Kidney (tissue), 14 donors: Measurements from ENCODE around the gene CALHM6. TPM values are rescaled to one million over a fixed set of nuclear protein-coding genes. Genes with fewer than 3 reads are reported as not detected.

Experiments used
- DNase-seq, 5 donors: peaks; one replicate each; pipeline ENCODE4 v3.0.0-alpha.2; 2013 to 2020
- FAIRE-seq: peaks from 2 replicates; lab custom pipeline; 2012; peaks lifted over from hg19 to GRCh38; lab: Jason Lieb, UNC
- H3K27ac ChIP-seq, 2 donors: one replicate each; pipeline ENCODE4 v1.7.0; 2013; ENCODE audit warnings: low read depth in 2 of 2, low read length in 2 of 2, inconsistent platforms in 1 of 2
- H3K27me3 ChIP-seq: one replicate; pipeline ENCODE4 v1.7.1; 2013; ENCODE audit warnings: low read length, inconsistent platforms; ENCODE audit not compliant: control insufficient read depth, insufficient read depth
- H3K36me3 ChIP-seq, 3 donors: one replicate each; pipeline versions ENCODE4 v1.7.0 to v1.7.1; 2013; ENCODE audit warnings: low read length in 3 of 3, control low read depth in 1 of 3, inconsistent platforms in 1 of 3; ENCODE audit not compliant: insufficient read depth in 3 of 3, control insufficient read depth in 2 of 3
- H3K4me1 ChIP-seq, 3 donors: one replicate each; pipeline versions ENCODE4 v1.7.0 to v1.7.1; 2013; ENCODE audit warnings: low read length in 3 of 3, inconsistent platforms in 1 of 3, low read depth in 1 of 3; ENCODE audit not compliant: control insufficient read depth in 2 of 3, insufficient read depth in 2 of 3
- H3K4me3 ChIP-seq, 3 donors: one replicate each; pipeline versions ENCODE4 v1.7.0 to v1.8.1; 2013; ENCODE audit warnings: low read length in 3 of 3, control low read depth in 1 of 3, inconsistent platforms in 1 of 3
- H3K9ac ChIP-seq, 3 donors: one replicate each; pipeline versions ENCODE4 v1.7.0 to v1.7.1; 2013; ENCODE audit warnings: low read length in 3 of 3, control low read depth in 1 of 3, inconsistent platforms in 1 of 3
- H3K9me3 ChIP-seq, 3 donors: one replicate each; pipeline versions ENCODE4 v1.7.0 to v1.7.1; 2013; ENCODE audit warnings: low read length in 3 of 3, control low read depth in 1 of 3, inconsistent platforms in 1 of 3; ENCODE audit not compliant: control insufficient read depth in 2 of 3, insufficient read depth in 1 of 3
- CTCF ChIP-seq: IDR thresholded peaks from 3 replicates; pipeline ENCODE4 v1.5.1; 2012; ENCODE audit warnings: mild to moderate bottlenecking, moderate library complexity, borderline replicate concordance; ENCODE audit not compliant: insufficient read depth; ENCODE audit errors: extremely low read depth
- intact Hi-C: fragments of 100-400 bp; cut with DNase I; formaldehyde crosslinking; loops from one replicate; pipeline ENCODE4 v1.11.1; 2022
- polyA plus RNA-seq: library from polyadenylated mRNA; stranded (reverse); fragments of 350-450 nt; fragmentation: Illumina TruSeq; extraction: RNeasy Lipid Tissue Mini Kit (QIAGEN cat#74804); gene quantifications from one replicate; pipeline ENCODE4 v1.2.3, GENCODE V29; 2014; ENCODE audit warnings: low read depth, low replicate concordance; ENCODE audit not compliant: insufficient read depth
- total RNA-seq: library from RNA; stranded (reverse); fragmentation: NEBNext Ultra II Directional; extraction: Animal tissue kit (Norgen Biotek cat#: 25700); gene quantifications from one replicate; pipeline ENCODE4 v1.2.1, GENCODE V29; 2021
- donor health status: control.
- donor health status: control.
- donor health status: control.
- donor health status: control.
- donor health status: control.
- donor health status: DM: yes; HTN: yes; CAD: no.
- donor health status: Normal renal cell carcinoma (clear cell type).

CALHM6 gene
- total and polyA plus RNA-seq, 2 donors from 2014 or later = 2.4 to 8.2 TPM

- H3K27me3 ChIP-seq = no peaks in the 10 kb centered on the region
- DNase-seq = peak in 1 of 5 donors; percentile 22
- no peak overlapping the region for H3K4me3 ChIP-seq
- H3K9ac ChIP-seq = no peak overlapping the region
- no peaks in the 10 kb centered on the region for H3K9me3 ChIP-seq
- H3K27ac ChIP-seq = no peak overlapping the region
- peak; percentile 66 for FAIRE-seq
- TF ChIP-seq CTCF = peak; percentile 45
- H3K4me1 ChIP-seq = peaks cover 0 to 3% (median 0%) of the 10 kb centered on the region in 3 donors
- H3K36me3 ChIP-seq = no peaks in the 10 kb centered on the region
- intact Hi-C loops = no loop called here
Measured at GRCh38 chr6:116444092-116444491, 17.1 kb upstream of the CALHM6 start.

- H3K9me3 ChIP-seq = no peaks in the 10 kb centered on the region
- H3K27me3 ChIP-seq = no peaks in the 10 kb centered on the region
- H3K4me1 ChIP-seq = peaks cover 0 to 1% (median 0%) of the 10 kb centered on the region in 3 donors
- no peak overlapping the region for H3K4me3 ChIP-seq
- no peak overlapping the region for H3K27ac ChIP-seq
- H3K36me3 ChIP-seq = no peaks in the 10 kb centered on the region
- TF ChIP-seq CTCF = no peak
- intact Hi-C loops = no loop called here
- H3K9ac ChIP-seq = no peak overlapping the region
- FAIRE-seq (no peak), DNase-seq (no peak)
Measured at GRCh38 chr6:116444575-116444974, 16.6 kb upstream of the CALHM6 start.

GRCh38 chr6:116445102-116445501, 16.1 kb upstream of the CALHM6 start:
- TF ChIP-seq CTCF = no peak
- FAIRE-seq = no peak

GRCh38 chr6:116446399-116446798, 14.8 kb upstream of the CALHM6 start:
- Histone ChIP-seq H3K9ac (no peak overlapping the region), H3K27me3 (no peaks in the 10 kb centered on the region), H3K4me3 (no peak overlapping the region), H3K4me1 (no peaks in the 10 kb centered on the region), H3K27ac (no peak overlapping the region), H3K9me3 (no peaks in the 10 kb centered on the region), H3K36me3 (no peaks in the 10 kb centered on the region)
- FAIRE-seq (no peak), DNase-seq (no peak)
- no peak for TF ChIP-seq CTCF
- intact Hi-C loops = no loop called here

More at GRCh38 chr6:116445102-116445501, 16.1 kb upstream of the CALHM6 start:
- DNase-seq = no peak
- H3K4me1 ChIP-seq = no peaks in the 10 kb centered on the region
- intact Hi-C loops = no loop called here
- no peak overlapping the region for H3K4me3 ChIP-seq
- no peaks in the 10 kb centered on the region for H3K27me3 ChIP-seq
- H3K27ac ChIP-seq = no peak overlapping the region
- no peak overlapping the region for H3K9ac ChIP-seq
- no peaks in the 10 kb centered on the region for H3K9me3 ChIP-seq
- H3K36me3 ChIP-seq = no peaks in the 10 kb centered on the region
